GM19240 (cell line): ENCODE results near the gene LCE2D.

ENCODE experiments used
- DNase-seq: peaks from one replicate; pipeline ENCODE4 v3.0.0; 2011; ENCODE audit warnings: low spot score; ENCODE audit not compliant: insufficient read length

LCE2D gene

GRCh38 chr1:152697701-152698600 is 34.8 kb downstream of the LCE2D start, which contains the start of gene LCE2A:
Gene LCE2A, plus strand, starts transcription at chr1:152698345. Its CDS starts 557 bp downstream, at chr1:152698902.
- DNase-seq: no peak

- DNase-seq: no peak
Observed at GRCh38 chr1:152699746-152700145, 36.6 kb downstream of the LCE2D start.

GRCh38 chr1:152707860-152708259 is 44.7 kb downstream of the LCE2D start, which contains the start of gene LCE4A:
Gene LCE4A, plus strand, starts transcription at chr1:152708160. Its CDS starts 916 bp downstream, at chr1:152709076.
- DNase-seq: no peak
